RWPE2 (cell line): Measurements from ENCODE around the gene OLFML2B.
"Not testable (repeated sequence)": the region's sequence is repeated elsewhere in the genome, so short reads cannot be mapped to it uniquely, and the experiment has no call there.

Experiments
- ATAC-seq: fragments of 200-7000 bp; cut with Tn5 transposase; 3 replicates; pipeline ENCODE4 v1.9.1; 2021; ENCODE audit warnings: low read depth
- DNase-seq: peaks from one replicate; pipeline ENCODE4 v3.0.0-alpha.2; 2020; ENCODE audit warnings: low spot score
- H3K27ac ChIP-seq: fragments of 450-650 bp; 2 replicates; pipeline ENCODE4 v1.5.1; 2017; ENCODE audit warnings: mild to moderate bottlenecking; ENCODE audit not compliant: poor library complexity, severe bottlenecking
- H3K27me3 ChIP-seq: fragments of 250-450 bp; sonication (Bioruptor Pico); 2 replicates; pipeline ENCODE4 v1.5.1; 2021; ENCODE audit warnings: mild to moderate bottlenecking, moderate library complexity; ENCODE audit not compliant: insufficient read depth, poor library complexity, severe bottlenecking
- H3K36me3 ChIP-seq: fragments of 250-450 bp; sonication (Bioruptor Pico); 2 replicates; pipeline ENCODE4 v1.5.1; 2020; ENCODE audit warnings: low read depth, mild to moderate bottlenecking, moderate library complexity
- H3K4me1 ChIP-seq: fragments of 250-450 bp; sonication (Bioruptor Pico); 2 replicates; pipeline ENCODE4 v1.5.1; 2021; ENCODE audit warnings: mild to moderate bottlenecking, moderate library complexity; ENCODE audit not compliant: insufficient read depth, poor library complexity, severe bottlenecking
- H3K4me3 ChIP-seq: fragments of 250-450 bp; sonication (Bioruptor Pico); 2 replicates; pipeline ENCODE4 v1.5.1; 2021; ENCODE audit warnings: mild to moderate bottlenecking, moderate library complexity; ENCODE audit not compliant: severe bottlenecking
- H3K9me3 ChIP-seq: fragments of 250-450 bp; sonication (Bioruptor Pico); 2 replicates; pipeline ENCODE4 v1.5.1; 2021; ENCODE audit warnings: mild to moderate bottlenecking, moderate library complexity; ENCODE audit not compliant: severe bottlenecking
- TF ChIP-seq, protein P1 (sequence below): fragments of 450-650 bp; IDR thresholded peaks from one replicate; pipeline ENCODE4 v1.5.1; 2017; ENCODE audit warnings: mild to moderate bottlenecking, moderate library complexity; ENCODE audit not compliant: poor library complexity, severe bottlenecking

OLFML2B gene

DNA sequence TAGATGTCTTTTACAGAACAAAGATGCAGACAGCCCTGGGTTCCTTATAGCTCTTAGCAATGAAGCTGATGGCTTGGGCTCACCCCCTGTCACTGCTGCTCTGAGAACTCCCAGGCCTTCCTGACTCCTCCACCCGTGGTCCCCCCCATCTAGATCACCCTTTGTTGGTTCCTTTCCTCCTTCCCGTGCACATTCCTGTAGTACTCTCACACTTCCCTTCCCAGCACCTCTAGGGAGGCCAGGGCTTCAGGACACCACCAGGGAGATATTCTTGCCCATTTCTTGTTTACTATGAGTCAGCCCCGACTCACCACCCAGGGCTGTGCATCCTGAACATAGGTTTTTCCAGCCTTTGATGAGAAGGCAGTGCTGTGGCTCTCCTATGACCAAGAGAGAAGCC, 31.4 kb upstream of the OLFML2B start:
- ATAC-seq = peak; percentile 98
- peaks cover 3% of the 10 kb centered on the region for H3K4me1 ChIP-seq
- no peaks in the 10 kb centered on the region for H3K36me3 ChIP-seq
- peak; percentile 79 for DNase-seq
- no peaks in the 10 kb centered on the region for H3K27me3 ChIP-seq
- H3K9me3 ChIP-seq = no peaks in the 10 kb centered on the region
- peak overlapping the region; percentile 34 for H3K27ac ChIP-seq
- TF ChIP-seq, protein P1, sequence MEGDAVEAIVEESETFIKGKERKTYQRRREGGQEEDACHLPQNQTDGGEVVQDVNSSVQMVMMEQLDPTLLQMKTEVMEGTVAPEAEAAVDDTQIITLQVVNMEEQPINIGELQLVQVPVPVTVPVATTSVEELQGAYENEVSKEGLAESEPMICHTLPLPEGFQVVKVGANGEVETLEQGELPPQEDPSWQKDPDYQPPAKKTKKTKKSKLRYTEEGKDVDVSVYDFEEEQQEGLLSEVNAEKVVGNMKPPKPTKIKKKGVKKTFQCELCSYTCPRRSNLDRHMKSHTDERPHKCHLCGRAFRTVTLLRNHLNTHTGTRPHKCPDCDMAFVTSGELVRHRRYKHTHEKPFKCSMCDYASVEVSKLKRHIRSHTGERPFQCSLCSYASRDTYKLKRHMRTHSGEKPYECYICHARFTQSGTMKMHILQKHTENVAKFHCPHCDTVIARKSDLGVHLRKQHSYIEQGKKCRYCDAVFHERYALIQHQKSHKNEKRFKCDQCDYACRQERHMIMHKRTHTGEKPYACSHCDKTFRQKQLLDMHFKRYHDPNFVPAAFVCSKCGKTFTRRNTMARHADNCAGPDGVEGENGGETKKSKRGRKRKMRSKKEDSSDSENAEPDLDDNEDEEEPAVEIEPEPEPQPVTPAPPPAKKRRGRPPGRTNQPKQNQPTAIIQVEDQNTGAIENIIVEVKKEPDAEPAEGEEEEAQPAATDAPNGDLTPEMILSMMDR = no peak
- no peak overlapping the region for H3K4me3 ChIP-seq

DNA sequence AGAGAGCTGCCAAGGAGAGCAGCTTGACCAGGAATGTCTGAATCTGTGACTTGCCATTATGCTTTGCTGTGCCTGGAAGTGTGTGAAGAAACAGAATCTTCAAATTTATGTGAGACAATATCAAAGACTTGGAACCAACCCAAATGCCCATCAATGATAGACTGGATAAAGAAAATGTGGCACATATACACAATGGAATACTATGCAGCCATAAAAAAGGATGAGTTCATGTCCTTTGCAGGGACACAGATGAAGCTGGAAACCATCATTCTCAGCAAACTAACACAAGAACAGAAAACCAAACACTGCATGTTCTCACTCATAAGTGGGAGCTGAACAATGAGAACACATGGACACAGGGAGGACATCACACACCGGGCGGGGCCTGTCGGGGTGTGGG, 30.3 kb upstream of the OLFML2B start:
- ATAC-seq = not testable (repeated sequence)

DNA sequence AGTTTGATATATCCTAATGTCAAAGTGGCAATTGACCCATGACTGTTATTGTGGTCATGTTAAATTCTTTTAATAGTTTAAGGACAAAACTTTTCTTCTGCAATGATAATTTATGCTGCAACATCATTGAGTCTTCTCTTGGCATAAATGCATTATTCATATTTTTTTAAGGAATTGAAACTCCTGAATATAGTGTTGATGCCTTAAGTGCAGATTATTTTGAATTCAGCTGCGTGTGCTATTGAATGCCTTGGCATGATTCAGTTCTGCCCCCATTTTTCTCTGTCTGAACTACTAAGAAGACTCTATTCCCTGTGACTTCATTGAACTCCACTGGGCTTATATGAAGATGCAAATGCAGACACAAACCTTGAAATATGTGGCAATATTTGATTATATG, 23.3 kb upstream of the OLFML2B start:
- no peak for DNase-seq
- no peaks in the 10 kb centered on the region for H3K36me3 ChIP-seq
- no peaks in the 10 kb centered on the region for H3K9me3 ChIP-seq

More for the DNA sequence above, 30.3 kb upstream of the OLFML2B start:
- H3K36me3 ChIP-seq, H3K27ac ChIP-seq, H3K4me1 ChIP-seq, H3K4me3 ChIP-seq, DNase-seq, H3K9me3 ChIP-seq, H3K27me3 ChIP-seq: not testable (repeated sequence)

DNA sequence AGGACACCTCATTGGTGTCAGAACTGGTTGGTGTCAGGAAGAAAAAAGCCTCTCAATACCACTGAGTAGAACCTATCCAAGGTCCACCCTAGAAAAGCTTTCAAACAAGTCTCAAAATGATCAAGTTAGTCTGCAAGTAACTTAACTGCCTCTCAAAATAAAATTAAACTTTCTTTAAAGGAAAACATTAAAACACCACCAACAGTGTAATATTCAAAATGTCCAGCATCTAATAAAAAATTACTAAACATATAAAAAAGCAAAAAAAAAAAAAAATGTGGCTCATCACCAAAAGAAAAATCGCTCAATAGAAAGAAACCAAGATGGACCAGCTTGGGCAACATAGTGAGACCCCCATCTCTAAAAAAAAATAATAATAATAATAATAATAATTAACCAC, 18.7 kb upstream of the OLFML2B start:
- no peaks in the 10 kb centered on the region for H3K36me3 ChIP-seq
- H3K9me3 ChIP-seq = no peaks in the 10 kb centered on the region
- no peak overlapping the region for H3K27ac ChIP-seq
- no peaks in the 10 kb centered on the region for H3K27me3 ChIP-seq
- ATAC-seq (no peak), DNase-seq (no peak)
- TF ChIP-seq, protein P1 = no peak
- H3K4me1 ChIP-seq = no peaks in the 10 kb centered on the region
- H3K4me3 ChIP-seq = no peak overlapping the region

More for the DNA sequence above, 23.3 kb upstream of the OLFML2B start:
- no peak for ATAC-seq
- Histone ChIP-seq H3K4me3 (no peak overlapping the region), H3K4me1 (no peaks in the 10 kb centered on the region), H3K27me3 (no peaks in the 10 kb centered on the region), H3K27ac (no peak overlapping the region)
- TF ChIP-seq, protein P1 = no peak

DNA sequence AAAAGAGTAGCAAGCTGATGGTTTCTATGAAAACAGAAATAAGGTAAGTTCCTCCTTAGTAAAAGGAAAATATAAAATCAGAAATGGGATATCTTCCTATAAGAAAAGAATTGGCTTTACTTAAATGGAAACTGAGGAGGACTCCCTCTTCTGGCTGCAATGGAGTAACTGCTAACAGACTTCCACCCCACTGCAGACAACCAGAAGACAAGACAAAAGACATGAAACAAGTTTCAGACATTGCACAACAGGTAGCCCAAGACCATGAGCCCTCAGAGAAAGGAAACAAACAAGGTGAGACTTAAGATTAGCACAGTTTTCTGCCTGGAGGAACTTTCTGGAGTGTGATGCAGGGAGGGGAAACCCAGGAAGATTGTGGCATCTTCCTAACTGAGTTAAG, 17.0 kb upstream of the OLFML2B start:
- ATAC-seq (peak; percentile 25; the same call in 1 of the 3 replicates), DNase-seq (no peak)
- H3K9me3 ChIP-seq = no peaks in the 10 kb centered on the region
- H3K27ac ChIP-seq = no peak overlapping the region
- H3K4me1 ChIP-seq = peaks cover 11% of the 10 kb centered on the region
- TF ChIP-seq, protein P1 = peak; percentile 52
- H3K27me3 ChIP-seq = no peaks in the 10 kb centered on the region
- H3K4me3 ChIP-seq = no peak overlapping the region
- H3K36me3 ChIP-seq = no peaks in the 10 kb centered on the region
